ENCODE measurements around the gene SPTAN1.
"Not testable (repeated sequence)": the region's sequence is repeated elsewhere in the genome, so short reads cannot be mapped to it uniquely, and the experiment has no call there.

GRCh38 chr9:128666481-128666941, 114.1 kb downstream of the SPTAN1 start:
- TF ChIP-seq CTCF (IDR thresholded peaks at IDR 0.05 in 2 of 3, conservative IDR thresholded peaks at IDR 0.05 in 1 of 3; ENCODE audit: borderline replicate concordance in 1 of 3, insufficient read depth in 1 of 3, low read depth in 2 of 3, low read length in 2 of 3); EZH2 (IDR thresholded peaks at IDR 0.05); POLR2A (IDR thresholded peaks at IDR 0.05; ENCODE audit: borderline replicate concordance, extremely low read depth, insufficient read depth, insufficient read length): not testable (repeated sequence)
